IMR-90 (cell line): ENCODE results near the gene ST6GAL2. TPM values are rescaled to one million over a fixed set of nuclear protein-coding genes. Genes with fewer than 3 reads are reported as not detected.
A peak's percentile ranks its signal among the peaks of the same experiment; 100 is the strongest.

Source experiments
- ATAC-seq: fragments of 200-7000 bp; cut with Tn5 transposase; 2 replicates; pipeline ENCODE4 v1.9.1; 2020; ENCODE audit warnings: low read depth, mild to moderate bottlenecking, moderate library complexity
- BruUV-seq: library from RNA; stranded (reverse); fragments of 400-500 nt; replicated peaks from 2 replicates; lab custom pipeline; 2021; lab: Mats Ljungman, UMichigan
- CTCF ChIA-PET: fragments of 300-600 bp; formaldehyde crosslinking; extraction: SDS; loops from one replicate; lab custom pipeline; 2021; ENCODE audit warnings: antibody characterized with exemption; lab: Yijun Ruan, JAX
- POLR2A ChIA-PET: fragments of 300-600 bp; sonication (Branson Sonifier 250); formaldehyde crosslinking; loops from one replicate; lab custom pipeline; 2022; ENCODE audit warnings: antibody characterized with exemption; ENCODE audit not compliant: unreplicated experiment; lab: Charles Lee
- DNase-seq: peaks from one replicate; pipeline ENCODE4 v3.0.0; 2013
- H2AFZ ChIP-seq: replicated peaks from 2 replicates; pipeline ENCODE3; 2013; ENCODE audit warnings: low read length, mild to moderate bottlenecking; ENCODE audit not compliant: poor library complexity
- H2AK5ac ChIP-seq: 2 replicates; pipeline ENCODE4 v1.6.1; 2013; ENCODE audit warnings: low read depth, low read length, inconsistent platforms
- H2AK9ac ChIP-seq: replicated peaks from 2 replicates; pipeline ENCODE3; 2013; ENCODE audit warnings: mild to moderate bottlenecking, low read depth, low read length, moderate library complexity; ENCODE audit not compliant: poor library complexity
- H2BK120ac ChIP-seq: 2 replicates; pipeline ENCODE4 v1.6.1; 2013; ENCODE audit warnings: low read depth, low read length, inconsistent platforms
- H2BK15ac ChIP-seq: 3 replicates; pipeline ENCODE4 v1.6.1; 2013; ENCODE audit warnings: low read depth, low read length, inconsistent platforms
- H2BK20ac ChIP-seq: 2 replicates; pipeline ENCODE4 v1.6.1; 2013; ENCODE audit warnings: low read depth, mild to moderate bottlenecking, inconsistent platforms, low read length, moderate library complexity
- H2BK5ac ChIP-seq: 2 replicates; pipeline ENCODE4 v1.6.1; 2013; ENCODE audit warnings: mild to moderate bottlenecking, low read depth, low read length, inconsistent platforms; ENCODE audit not compliant: poor library complexity, severe bottlenecking
- H3K14ac ChIP-seq: replicated peaks from 2 replicates; pipeline ENCODE4 v1.6.1; 2013; ENCODE audit warnings: low read depth, low read length, inconsistent platforms
- H3K18ac ChIP-seq: 2 replicates; pipeline ENCODE4 v1.6.1; 2013; ENCODE audit warnings: low read depth, low read length, control low read depth
- H3K23ac ChIP-seq: 2 replicates; pipeline ENCODE4 v1.6.1; 2013; ENCODE audit warnings: low read depth, low read length, inconsistent platforms
- H3K27ac ChIP-seq: 2 replicates; pipeline ENCODE4 v1.5.1; 2013; ENCODE audit warnings: mild to moderate bottlenecking, control low read depth, low read length; ENCODE audit not compliant: insufficient read depth
- H3K27me3 ChIP-seq: 2 replicates; pipeline ENCODE4 v1.6.1; 2013; ENCODE audit warnings: low read length; ENCODE audit not compliant: control insufficient read depth, insufficient read depth
- H3K36me3 ChIP-seq: 2 replicates; pipeline ENCODE4 v1.6.1; 2013; ENCODE audit warnings: low read length, mixed read lengths; ENCODE audit not compliant: control insufficient read depth, insufficient read depth
- H3K4ac ChIP-seq: 2 replicates; pipeline ENCODE4 v1.6.1; 2013; ENCODE audit warnings: low read depth, low read length, inconsistent platforms
- H3K4me1 ChIP-seq: 2 replicates; pipeline ENCODE4 v1.6.1; 2013; ENCODE audit warnings: low read length, mixed read lengths; ENCODE audit not compliant: control insufficient read depth, insufficient read depth
- H3K4me2 ChIP-seq: 2 replicates; pipeline ENCODE4 v1.6.1; 2013; ENCODE audit warnings: low read depth, mild to moderate bottlenecking, control low read depth, low read length, moderate library complexity
- H3K4me3 ChIP-seq: 2 replicates; pipeline ENCODE4 v1.5.1; 2013; ENCODE audit warnings: low read depth, mild to moderate bottlenecking, control low read depth, low read length, moderate library complexity; ENCODE audit not compliant: insufficient read depth
- H3K56ac ChIP-seq: 2 replicates; pipeline ENCODE4 v1.6.1; 2013; ENCODE audit warnings: low read length, inconsistent platforms; ENCODE audit not compliant: insufficient read depth; ENCODE audit errors: extremely low read depth
- H3K79me1 ChIP-seq, 2 experiments: 2 replicates each; pipeline ENCODE4 v1.6.1; 2013; ENCODE audit warnings: low read length in 2 of 2, inconsistent platforms in 1 of 2, low read depth in 1 of 2
- H3K9ac ChIP-seq: 2 replicates; pipeline ENCODE4 v1.6.1; 2013; ENCODE audit warnings: low read depth, low read length, control low read depth
- H3K9me1 ChIP-seq: 2 replicates; pipeline ENCODE4 v1.6.1; 2013; ENCODE audit warnings: low read length, inconsistent platforms; ENCODE audit not compliant: insufficient read depth
- H3K9me3 ChIP-seq: 2 replicates; pipeline ENCODE4 v1.6.1; 2013; ENCODE audit warnings: low read length; ENCODE audit not compliant: control insufficient read depth, insufficient read depth
- H4K20me1 ChIP-seq: 2 replicates; pipeline ENCODE4 v1.6.1; 2013; ENCODE audit warnings: low read length, inconsistent platforms; ENCODE audit not compliant: insufficient read depth
- H4K5ac ChIP-seq: 2 replicates; pipeline ENCODE4 v1.6.1; 2013; ENCODE audit warnings: mild to moderate bottlenecking, low read depth, low read length, control low read depth
- H4K8ac ChIP-seq, 2 experiments: 2 replicates each; pipeline ENCODE4 v1.6.1; 2013; ENCODE audit warnings: low read depth in 2 of 2, low read length in 2 of 2, control low read depth in 1 of 2, inconsistent platforms in 1 of 2
- H4K91ac ChIP-seq: 2 replicates; pipeline ENCODE4 v1.6.1; 2013; ENCODE audit warnings: low read depth, low read length, inconsistent platforms; ENCODE audit not compliant: insufficient read depth
- CEBPB ChIP-seq: IDR thresholded peaks from 2 replicates; pipeline ENCODE4 v1.6.1; 2012; ENCODE audit warnings: low read depth, low read length, improper control_type of control experiment
- CHD1 ChIP-seq: IDR thresholded peaks from 2 replicates; pipeline ENCODE4 v1.6.1; 2012; ENCODE audit warnings: low read depth, low read length, improper control_type of control experiment
- MAFK ChIP-seq: IDR thresholded peaks from 2 replicates; pipeline ENCODE4 v1.6.1; 2012; ENCODE audit warnings: low read depth, low read length, improper control_type of control experiment
- POLR2A ChIP-seq: IDR thresholded peaks from 2 replicates; pipeline ENCODE4 v1.6.1; 2012; ENCODE audit warnings: mild to moderate bottlenecking, low read depth, low read length
- RCOR1 ChIP-seq: IDR thresholded peaks from 2 replicates; pipeline ENCODE4 v1.6.1; 2012; ENCODE audit warnings: mild to moderate bottlenecking, low read length, improper control_type of control experiment; ENCODE audit not compliant: insufficient replicate concordance
- WGBS, 2 experiments: methylation state at CpG; one replicate each; pipeline versions ENCODE4 v1.1.5 to v1.1.7; 2013; ENCODE audit warnings: missing lambda C conversion rate in 2 of 2; ENCODE audit not compliant: insufficient read length in 1 of 2; ENCODE audit errors: extremely low coverage in 2 of 2; 5-methylcytosine and 5-hydroxymethylcytosine counted together
- dilution Hi-C: fragments of 300-500 bp; cut with HindIII; formaldehyde crosslinking; loops from one replicate; pipeline ENCODE4 v1.14.3; 2018; ENCODE audit warnings: low sequenced_read_pairs; ENCODE audit not compliant: unreplicated experiment
- in situ Hi-C: fragments of 300-500 bp; cut with MboI; formaldehyde crosslinking; loops from 3 replicates; pipeline ENCODE4 v1.14.3; 2019; ENCODE audit warnings: low sequenced_read_pairs, inconsistent platforms, mixed read lengths
- intact Hi-C: fragments of 100-400 bp; cut with micrococcal nuclease; formaldehyde crosslinking; loops from 2 replicates; pipeline ENCODE4 v1.10.0; 2022
- polyA plus RNA-seq, 3 experiments: library from polyadenylated mRNA; depleted of rRNA; stranded (reverse); fragments of >200 nt; gene quantifications; 2 replicates each; pipeline ENCODE4 v1.2.3, GENCODE V29; 2012; ENCODE audit warnings: low replicate concordance in 1 of 3
- total RNA-seq: library from RNA; depleted of rRNA; stranded (reverse); fragments of >200 nt; gene quantifications from 2 replicates; pipeline ENCODE4 v1.2.3, GENCODE V29; 2012

Gene ST6GAL2
- total and polyA plus RNA-seq, 2 of the 4 experiments (the other 2 are of a cell fraction), result not detected

GRCh38 chr2:106758901-106759497 is 127.0 kb downstream of the ST6GAL2 start:
- Histone ChIP-seq H2AK9ac (no peak overlapping the region), H4K20me1 (no peaks in the 10 kb centered on the region), H3K79me1 (no peaks in the 10 kb centered on the region), H3K27ac (no peak overlapping the region), H3K9ac (no peak overlapping the region), H3K56ac (no peak overlapping the region), H4K8ac (no peak overlapping the region), H3K23ac (no peak overlapping the region), H3K4me2 (no peak overlapping the region), H2BK120ac (no peak overlapping the region), H3K4ac (no peak overlapping the region), H2AFZ (no peak overlapping the region), H3K18ac (no peak overlapping the region), H3K9me3 (0 out of 2 replicates have a peak, but pooled peaks cover 5% of the 10 kb centered on the region), H4K5ac (no peak overlapping the region), H2BK20ac (no peak overlapping the region), H3K14ac (no peak overlapping the region), H3K36me3 (no peaks in the 10 kb centered on the region), H3K4me1 (no peaks in the 10 kb centered on the region), H2BK15ac (no peak overlapping the region), H2AK5ac (no peak overlapping the region), H3K9me1 (no peaks in the 10 kb centered on the region), H3K4me3 (no peak overlapping the region), H2BK5ac (no peak overlapping the region), H4K91ac (no peak overlapping the region), H3K27me3 (no peaks in the 10 kb centered on the region)
- 18% methylated on average over 1 of the region's 1 CpG; no CpG with 5 or more reads in 1 of the 2 experiments for WGBS, 2 experiments
- dilution Hi-C loops (no loop called here), intact Hi-C loops (no loop called here), in situ Hi-C loops (no loop called here)
- BruUV-seq, result no TSS peak
- no peak for DNase-seq
- TF ChIP-seq POLR2A, result no peak
- no peak for TF ChIP-seq CEBPB
- no peak for TF ChIP-seq RCOR1
- TF ChIP-seq CHD1, result no peak
- TF ChIP-seq MAFK, result peak; percentile 28; the same call in 1 of the 2 replicates
- ChIA-PET CTCF (no interaction called here), POLR2A (no interaction called here)
- ATAC-seq, result no peak
